OCI-LY3 (cell line): ENCODE data around the gene CACTIN.

Experiments used
- EZH2phosphoT487 ChIP-seq: fragments of 200-600 bp; shearing (Covaris generic); IDR thresholded peaks from 2 replicates; pipeline ENCODE4 v1.6.1; 2018; ENCODE audit warnings: antibody characterized with exemption, mixed run types, low read depth
- TF ChIP-seq, protein P1 (sequence below): fragments of 200-600, 300-600 bp; sonication (generic); IDR thresholded peaks from 2 replicates; pipeline ENCODE4 v1.5.1; 2014; ENCODE audit warnings: antibody characterized with exemption, low read length, low read depth

DNA sequence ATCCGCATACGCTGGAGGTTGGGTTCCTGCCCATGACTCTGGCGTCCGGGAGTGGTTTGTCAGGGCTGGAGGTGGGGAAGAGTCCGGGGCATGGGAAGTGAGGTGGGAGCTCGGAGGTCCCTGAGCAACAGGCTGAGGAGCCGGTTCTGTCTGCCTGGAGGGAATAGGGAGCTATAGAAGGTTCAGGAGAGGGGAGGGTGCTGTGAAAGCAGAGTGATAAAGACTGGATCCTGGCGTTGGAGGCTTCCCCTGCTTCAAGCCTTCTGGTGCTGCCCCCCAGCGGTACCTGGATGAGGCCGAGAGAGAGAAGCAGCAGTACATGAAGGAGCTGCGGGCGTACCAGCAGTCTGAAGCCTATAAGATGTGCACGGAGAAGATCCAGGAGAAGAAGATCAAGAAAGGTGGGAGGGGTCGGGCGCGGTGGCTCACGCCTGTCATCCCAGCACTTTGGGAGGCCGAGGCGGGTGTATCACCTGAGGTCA is 51.3 kb downstream of the CACTIN start:
- TF ChIP-seq, protein P1, sequence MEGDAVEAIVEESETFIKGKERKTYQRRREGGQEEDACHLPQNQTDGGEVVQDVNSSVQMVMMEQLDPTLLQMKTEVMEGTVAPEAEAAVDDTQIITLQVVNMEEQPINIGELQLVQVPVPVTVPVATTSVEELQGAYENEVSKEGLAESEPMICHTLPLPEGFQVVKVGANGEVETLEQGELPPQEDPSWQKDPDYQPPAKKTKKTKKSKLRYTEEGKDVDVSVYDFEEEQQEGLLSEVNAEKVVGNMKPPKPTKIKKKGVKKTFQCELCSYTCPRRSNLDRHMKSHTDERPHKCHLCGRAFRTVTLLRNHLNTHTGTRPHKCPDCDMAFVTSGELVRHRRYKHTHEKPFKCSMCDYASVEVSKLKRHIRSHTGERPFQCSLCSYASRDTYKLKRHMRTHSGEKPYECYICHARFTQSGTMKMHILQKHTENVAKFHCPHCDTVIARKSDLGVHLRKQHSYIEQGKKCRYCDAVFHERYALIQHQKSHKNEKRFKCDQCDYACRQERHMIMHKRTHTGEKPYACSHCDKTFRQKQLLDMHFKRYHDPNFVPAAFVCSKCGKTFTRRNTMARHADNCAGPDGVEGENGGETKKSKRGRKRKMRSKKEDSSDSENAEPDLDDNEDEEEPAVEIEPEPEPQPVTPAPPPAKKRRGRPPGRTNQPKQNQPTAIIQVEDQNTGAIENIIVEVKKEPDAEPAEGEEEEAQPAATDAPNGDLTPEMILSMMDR: peak; percentile 64
- TF ChIP-seq EZH2phosphoT487: no peak
